Esophagus squamous epithelium (tissue), 5 donors: ENCODE results near the gene VMAC. TPM values are rescaled to one million over a fixed set of nuclear protein-coding genes. Genes with fewer than 3 reads are reported as not detected.
A peak's percentile ranks its signal among the peaks of the same experiment; 100 is the strongest.

ENCODE experiments used
- DNase-seq: peaks from one replicate; lab custom pipeline; 2025; lab: John Stamatoyannopoulos, UW
- H3K27ac ChIP-seq, 4 donors: fragments of 200-600 bp; sonication (generic); one replicate each; pipeline ENCODE4 v1.5.1; 2016 to 2019; ENCODE audit warnings: mild to moderate bottlenecking in 1 of 4
- H3K27me3 ChIP-seq, 4 donors: fragments of 200-600 bp; sonication (generic); 1 replicate in 3 of 4; 2 replicates in 1 of 4; pipeline versions ENCODE4 v1.5.1 to v1.6.0; 2017 to 2021; ENCODE audit warnings: antibody characterized with exemption in 1 of 4
- H3K36me3 ChIP-seq, 3 donors: fragments of 200-600 bp; sonication (generic); one replicate each; pipeline ENCODE4 v1.5.1; 2016 to 2019
- H3K4me1 ChIP-seq, 3 donors: fragments of 200-600 bp; sonication (generic); one replicate each; pipeline ENCODE4 v1.5.1; 2017 to 2019
- H3K4me3 ChIP-seq, 4 donors: fragments of 200-600 bp; sonication (generic); 1 replicate in 3 of 4; 2 replicates in 1 of 4; pipeline ENCODE4 v1.5.1; 2016 to 2019; ENCODE audit warnings: mild to moderate bottlenecking in 2 of 4, moderate library complexity in 1 of 4
- H3K9me3 ChIP-seq, 3 donors: fragments of 200-600 bp; sonication (generic); one replicate each; pipeline ENCODE4 v1.5.1; 2016 to 2019
- POLR2A ChIP-seq, 4 donors: fragments of 450-650 bp; IDR thresholded peaks; one replicate each; pipeline ENCODE4 v1.6.1; 2017; ENCODE audit warnings: antibody characterized with exemption in 4 of 4, mild to moderate bottlenecking in 4 of 4, moderate library complexity in 3 of 4
- WGBS, 2 donors: methylation state at CpG; one replicate each; pipeline ENCODE4 v1.1.5; 2018; 5-methylcytosine and 5-hydroxymethylcytosine counted together
- intact Hi-C: fragments of 100-400 bp; cut with DNase I; formaldehyde crosslinking; loops from one replicate; pipeline ENCODE4 v1.15.0; 2022
- total RNA-seq, 4 donors: library from RNA; depleted of rRNA; stranded (reverse); fragments of >200 nt; gene quantifications; one replicate each; pipeline ENCODE4 v1.1.0, GENCODE V29; 2016
- TF ChIP-seq, protein P1 (sequence below), 6 experiments: fragments of 450-650 bp in 4 of 6; fragments of 200-600 bp in 2 of 6; sonication (generic) in 2 of 6; IDR thresholded peaks; one replicate each; pipeline ENCODE4 v1.5.1; 2016 to 2019; ENCODE audit warnings: antibody characterized with exemption in 6 of 6, mild to moderate bottlenecking in 4 of 6, moderate library complexity in 4 of 6
- donor health status: DM: yes; HTN: yes; CAD: no.

The VMAC gene
- total RNA-seq, 4 donors from 2014 or later, result 3.1 to 8.6 (median 5.6) TPM

DNA sequence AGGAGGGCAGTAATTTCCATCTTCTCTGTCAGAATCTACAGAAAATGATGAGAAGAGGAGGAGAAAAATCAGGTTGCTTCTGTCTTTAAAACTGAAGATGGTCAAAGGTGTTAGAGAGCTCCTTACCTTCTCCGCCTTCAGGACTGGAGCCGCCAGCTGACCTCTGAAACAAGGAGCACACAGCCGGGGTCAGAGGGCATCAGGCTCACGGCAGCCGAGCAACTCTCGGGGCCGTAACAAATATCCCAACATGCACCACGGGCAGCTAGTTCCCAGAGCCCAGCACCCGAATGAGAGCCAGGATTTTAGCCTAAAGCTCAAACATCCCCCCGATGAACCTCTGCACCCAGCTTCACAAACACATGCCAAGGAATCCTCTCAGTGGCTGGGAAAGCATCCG, 37.0 kb downstream of the VMAC start:
- Histone ChIP-seq H3K36me3 (peaks cover 10 to 69% (median 11%) of the 10 kb centered on the region in 3 donors), H3K4me1 (peaks cover 0 to 35% (median 21%) of the 10 kb centered on the region in 3 donors), H3K27ac (peak overlapping the region in 3 of 4 donors; percentile 44 to 59 (median 49)), H3K9me3 (no peaks in the 10 kb centered on the region), H3K4me3 (no peak overlapping the region), H3K27me3 (no peaks in the 10 kb centered on the region)
- intact Hi-C loops, result no loop called here
- TF ChIP-seq, protein P1, sequence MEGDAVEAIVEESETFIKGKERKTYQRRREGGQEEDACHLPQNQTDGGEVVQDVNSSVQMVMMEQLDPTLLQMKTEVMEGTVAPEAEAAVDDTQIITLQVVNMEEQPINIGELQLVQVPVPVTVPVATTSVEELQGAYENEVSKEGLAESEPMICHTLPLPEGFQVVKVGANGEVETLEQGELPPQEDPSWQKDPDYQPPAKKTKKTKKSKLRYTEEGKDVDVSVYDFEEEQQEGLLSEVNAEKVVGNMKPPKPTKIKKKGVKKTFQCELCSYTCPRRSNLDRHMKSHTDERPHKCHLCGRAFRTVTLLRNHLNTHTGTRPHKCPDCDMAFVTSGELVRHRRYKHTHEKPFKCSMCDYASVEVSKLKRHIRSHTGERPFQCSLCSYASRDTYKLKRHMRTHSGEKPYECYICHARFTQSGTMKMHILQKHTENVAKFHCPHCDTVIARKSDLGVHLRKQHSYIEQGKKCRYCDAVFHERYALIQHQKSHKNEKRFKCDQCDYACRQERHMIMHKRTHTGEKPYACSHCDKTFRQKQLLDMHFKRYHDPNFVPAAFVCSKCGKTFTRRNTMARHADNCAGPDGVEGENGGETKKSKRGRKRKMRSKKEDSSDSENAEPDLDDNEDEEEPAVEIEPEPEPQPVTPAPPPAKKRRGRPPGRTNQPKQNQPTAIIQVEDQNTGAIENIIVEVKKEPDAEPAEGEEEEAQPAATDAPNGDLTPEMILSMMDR (IDR thresholded peaks at IDR 0.05), result no peak
- no peak for TF ChIP-seq POLR2A (IDR thresholded peaks at IDR 0.05)
- DNase-seq, result no peak
- WGBS, 2 donors, result 77 to 86% methylated on average over 4 of the region's 11 CpGs

DNA sequence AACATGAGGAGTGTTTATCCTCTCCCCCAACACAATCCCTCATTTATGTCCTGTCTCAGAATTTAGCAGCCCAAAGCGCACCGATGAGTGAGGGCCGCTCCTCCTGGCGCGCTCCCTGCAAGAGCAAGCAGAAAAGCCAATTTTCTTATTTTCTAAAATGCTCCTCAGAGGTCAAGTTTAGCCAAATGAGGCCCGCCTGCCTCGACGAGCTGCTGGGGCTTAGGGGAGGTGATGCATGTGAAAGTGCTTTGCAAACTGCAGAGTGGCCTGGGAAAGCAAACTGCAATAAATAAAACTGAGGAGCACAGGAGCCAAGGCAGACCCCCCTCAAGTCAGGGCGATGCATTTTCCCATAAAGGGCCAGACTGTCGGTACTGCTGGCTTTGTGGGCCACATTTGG, 38.4 kb downstream of the VMAC start:
- Histone ChIP-seq H3K27me3 (no peaks in the 10 kb centered on the region), H3K36me3 (peaks cover 10 to 64% (median 11%) of the 10 kb centered on the region in 3 donors), H3K4me1 (peaks cover 8 to 49% (median 28%) of the 10 kb centered on the region in 3 donors), H3K4me3 (no peak overlapping the region), H3K9me3 (no peaks in the 10 kb centered on the region), H3K27ac (peak overlapping the region in 3 of 4 donors; percentile 44 to 59 (median 50))
- DNase-seq, result no peak
- intact Hi-C loops, result no loop called here
- TF ChIP-seq, protein P1 (IDR thresholded peaks at IDR 0.05), result no peak
- no peak for TF ChIP-seq POLR2A (IDR thresholded peaks at IDR 0.05)
- 68 to 81% methylated on average over 9 to 10 of the region's 10 CpGs for WGBS, 2 donors

DNA sequence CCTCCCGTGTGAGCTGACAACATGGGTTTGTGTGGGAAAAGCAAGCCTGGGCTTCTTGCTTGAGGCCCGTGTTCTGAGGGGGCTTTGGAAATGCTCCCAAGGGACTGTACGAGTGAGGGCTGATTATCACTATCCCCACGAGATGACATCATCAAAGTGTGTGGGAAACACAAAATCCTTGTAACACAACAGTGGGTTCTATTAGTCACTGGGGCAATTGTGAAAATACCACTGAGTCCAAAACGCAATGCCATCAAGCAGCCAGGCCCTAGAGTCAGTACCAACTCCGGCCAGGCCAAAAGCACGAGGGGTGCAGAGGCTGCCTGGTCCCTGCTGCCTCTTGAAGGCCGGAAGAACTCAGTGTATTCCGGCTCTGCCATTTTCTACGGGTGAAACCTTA, 39.0 kb downstream of the VMAC start:
- WGBS, 2 donors, result 58 to 67% methylated on average over 8 to 10 of the region's 10 CpGs
- no peak for DNase-seq
- Histone ChIP-seq H3K4me1 (peaks cover 10 to 55% (median 31%) of the 10 kb centered on the region in 3 donors), H3K4me3 (no peak overlapping the region), H3K27ac (peak overlapping the region in 3 of 4 donors; percentile 25 to 59 (median 50)), H3K36me3 (peaks cover 10 to 63% (median 11%) of the 10 kb centered on the region in 3 donors), H3K27me3 (no peaks in the 10 kb centered on the region), H3K9me3 (no peaks in the 10 kb centered on the region)
- TF ChIP-seq POLR2A (IDR thresholded peaks at IDR 0.05), result no peak
- TF ChIP-seq, protein P1 (IDR thresholded peaks at IDR 0.05), result no peak
- intact Hi-C loops, result no loop called here

DNA sequence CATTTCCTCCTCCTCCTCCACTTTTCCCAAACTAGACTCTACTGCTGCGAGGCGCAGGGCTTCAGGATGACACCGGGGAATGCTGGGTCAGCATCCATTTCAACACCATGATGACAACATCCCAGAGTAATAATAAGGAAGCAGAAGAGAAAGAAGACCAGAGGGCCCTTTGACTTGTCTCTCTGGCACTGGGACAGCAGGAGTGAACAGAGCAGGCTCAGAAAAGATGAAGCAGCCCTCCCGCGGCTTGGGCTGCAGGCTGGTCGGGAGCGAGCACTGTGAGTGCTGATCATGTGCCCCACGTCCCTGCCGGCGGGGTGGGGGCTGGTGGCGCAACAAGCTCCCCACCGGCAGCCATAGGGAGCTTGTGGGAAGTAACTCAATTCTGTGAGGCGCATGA, 42.8 kb downstream of the VMAC start:
- Histone ChIP-seq H3K4me1 (peaks cover 32 to 86% (median 60%) of the 10 kb centered on the region in 3 donors), H3K4me3 (peak overlapping the region in 2 of 4 donors; percentile 7 to 9), H3K36me3 (peaks cover 0 to 47% (median 0%) of the 10 kb centered on the region in 3 donors), H3K27ac (peak overlapping the region; percentile 42 to 82 (median 72)), H3K27me3 (no peaks in the 10 kb centered on the region), H3K9me3 (no peaks in the 10 kb centered on the region)
- 60 to 65% methylated on average over 5 to 11 of the region's 13 CpGs for WGBS, 2 donors
- DNase-seq, result no peak
- TF ChIP-seq POLR2A (IDR thresholded peaks at IDR 0.05), result no peak
- TF ChIP-seq, protein P1 (IDR thresholded peaks at IDR 0.05), result no peak
- intact Hi-C loops, result no loop called here

DNA sequence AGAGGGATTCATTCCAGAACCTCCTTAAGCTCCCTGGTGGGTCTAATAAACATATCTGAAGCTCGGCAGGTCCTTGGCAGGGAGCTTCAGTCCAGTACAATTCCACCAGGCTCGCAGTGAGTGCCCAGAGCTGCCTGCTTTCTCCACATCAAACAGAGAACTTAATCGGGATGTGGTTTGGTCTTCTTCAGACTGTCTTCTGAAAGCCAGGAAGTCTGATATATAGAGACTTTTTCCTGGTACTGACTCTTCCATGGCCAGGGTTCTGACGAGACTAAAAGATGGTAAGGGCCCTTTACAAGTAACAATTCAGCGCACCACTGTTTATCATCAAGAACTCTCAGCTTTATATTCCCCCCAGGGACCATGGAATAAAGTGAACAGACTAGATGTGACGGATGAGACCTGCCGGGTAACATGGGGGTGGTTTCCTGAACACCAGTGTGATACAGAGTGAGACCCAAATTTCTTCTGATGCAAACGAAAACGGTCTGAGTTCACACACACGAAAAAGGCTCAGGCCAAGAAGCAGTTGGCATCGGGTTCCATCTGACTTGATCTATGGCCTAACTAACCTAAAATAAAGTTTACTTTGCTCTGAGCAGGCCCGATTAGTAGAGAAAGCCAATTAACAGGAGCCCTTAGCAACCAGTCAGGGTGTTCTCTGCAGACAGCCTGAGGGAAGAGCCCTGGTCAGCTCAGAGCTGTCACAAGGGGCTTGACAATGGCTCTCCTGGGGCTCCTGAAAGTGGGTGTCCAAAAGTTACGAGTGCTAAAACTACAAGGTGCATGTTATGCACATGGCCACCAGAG, 44.3 kb downstream of the VMAC start:
- 54 to 64% methylated on average over 11 to 12 of the region's 13 CpGs for WGBS, 2 donors
- Histone ChIP-seq H3K27ac (peak overlapping the region; percentile 42 to 78 (median 70)), H3K4me1 (peaks cover 46 to 86% (median 63%) of the 10 kb centered on the region in 3 donors), H3K36me3 (peaks cover 0 to 47% (median 0%) of the 10 kb centered on the region in 3 donors), H3K4me3 (no peak overlapping the region), H3K9me3 (no peaks in the 10 kb centered on the region), H3K27me3 (no peaks in the 10 kb centered on the region)
- TF ChIP-seq, protein P1 (IDR thresholded peaks at IDR 0.05), result no peak
- no peak for TF ChIP-seq POLR2A (IDR thresholded peaks at IDR 0.05)
- intact Hi-C loops, result no loop called here
- DNase-seq, result no peak
